ENCODE measurements around the gene GATA6. TPM values are rescaled to one million over a fixed set of nuclear protein-coding genes. Genes with fewer than 3 reads are reported as not detected.
A peak's percentile ranks its signal among the peaks of the same experiment; 100 is the strongest.

Gene GATA6
- total RNA-seq, 1 donor from 2014 or later, result 2.5 TPM

DNA sequence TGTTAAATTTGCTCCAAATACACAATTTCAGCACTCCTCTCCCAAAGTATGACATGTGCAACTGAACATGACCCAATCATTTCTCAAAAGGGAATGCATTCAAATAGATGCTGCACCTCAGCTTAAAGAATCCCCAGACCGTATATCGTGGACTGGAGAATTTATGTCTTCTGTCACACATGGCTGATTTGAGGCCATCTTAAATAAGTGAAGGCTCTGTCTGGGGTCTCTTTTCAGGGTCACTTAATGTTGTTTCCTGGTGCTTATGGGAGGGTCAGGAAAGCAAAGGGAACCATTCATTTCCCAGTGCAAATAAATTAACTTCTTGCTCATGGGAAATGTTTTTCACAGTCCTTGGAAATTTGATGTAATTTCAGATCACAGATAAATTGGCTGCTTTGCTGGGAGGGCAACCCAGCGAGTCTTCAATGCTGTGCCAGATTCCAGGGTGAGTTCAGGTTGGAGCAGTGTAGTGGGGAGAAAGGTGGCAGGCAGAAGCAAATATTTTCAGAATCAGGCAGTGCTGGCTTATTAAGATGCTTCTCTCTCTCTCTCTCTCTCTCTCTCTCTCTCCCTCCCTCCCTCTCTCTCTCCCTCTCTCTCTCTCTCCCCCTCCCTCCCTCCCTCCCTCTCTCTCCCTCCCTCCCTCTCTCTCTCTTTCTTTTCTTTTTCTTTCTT is 34.3 kb downstream of the GATA6 start:
- Histone ChIP-seq H3K36me3 (ENCODE audit: control insufficient read depth, insufficient read depth, low read length) (no peaks in the 10 kb centered on the region), H3K27me3 (ENCODE audit: control insufficient read depth, insufficient read depth, low read length) (peaks cover 3% of the 10 kb centered on the region), H3K4me3 (ENCODE audit: low read depth, low read length) (no peak overlapping the region)
- TF ChIP-seq, protein P1, sequence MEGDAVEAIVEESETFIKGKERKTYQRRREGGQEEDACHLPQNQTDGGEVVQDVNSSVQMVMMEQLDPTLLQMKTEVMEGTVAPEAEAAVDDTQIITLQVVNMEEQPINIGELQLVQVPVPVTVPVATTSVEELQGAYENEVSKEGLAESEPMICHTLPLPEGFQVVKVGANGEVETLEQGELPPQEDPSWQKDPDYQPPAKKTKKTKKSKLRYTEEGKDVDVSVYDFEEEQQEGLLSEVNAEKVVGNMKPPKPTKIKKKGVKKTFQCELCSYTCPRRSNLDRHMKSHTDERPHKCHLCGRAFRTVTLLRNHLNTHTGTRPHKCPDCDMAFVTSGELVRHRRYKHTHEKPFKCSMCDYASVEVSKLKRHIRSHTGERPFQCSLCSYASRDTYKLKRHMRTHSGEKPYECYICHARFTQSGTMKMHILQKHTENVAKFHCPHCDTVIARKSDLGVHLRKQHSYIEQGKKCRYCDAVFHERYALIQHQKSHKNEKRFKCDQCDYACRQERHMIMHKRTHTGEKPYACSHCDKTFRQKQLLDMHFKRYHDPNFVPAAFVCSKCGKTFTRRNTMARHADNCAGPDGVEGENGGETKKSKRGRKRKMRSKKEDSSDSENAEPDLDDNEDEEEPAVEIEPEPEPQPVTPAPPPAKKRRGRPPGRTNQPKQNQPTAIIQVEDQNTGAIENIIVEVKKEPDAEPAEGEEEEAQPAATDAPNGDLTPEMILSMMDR (IDR thresholded peaks at IDR 0.05; ENCODE audit: insufficient read depth, low read length, poor library complexity, severe bottlenecking), result no peak
- no peak for DNase-seq (ENCODE audit: low read depth)

DNA sequence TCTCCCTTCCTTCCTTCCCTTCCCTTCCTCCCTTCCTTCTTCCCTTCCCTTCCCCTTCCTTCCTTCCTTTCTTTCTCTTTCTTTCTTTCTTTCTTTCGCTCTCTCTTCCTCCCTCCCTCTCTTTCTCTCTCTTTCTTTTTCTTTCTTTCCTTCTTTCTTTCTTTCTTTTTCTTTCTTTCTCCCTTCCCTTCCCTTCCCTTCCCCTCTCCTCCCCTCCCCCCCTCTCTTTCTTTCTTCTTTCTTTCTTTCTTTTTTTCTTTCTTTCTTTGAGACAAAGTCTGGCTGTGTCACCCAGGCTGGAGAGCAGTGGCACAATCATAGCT is 34.8 kb downstream of the GATA6 start:
- Histone ChIP-seq H3K27me3 (ENCODE audit: control insufficient read depth, insufficient read depth, low read length) (peaks cover 3% of the 10 kb centered on the region), H3K4me3 (ENCODE audit: low read depth, low read length) (no peak overlapping the region), H3K36me3 (ENCODE audit: control insufficient read depth, insufficient read depth, low read length) (no peaks in the 10 kb centered on the region)
- TF ChIP-seq, protein P1 (IDR thresholded peaks at IDR 0.05; ENCODE audit: insufficient read depth, low read length, poor library complexity, severe bottlenecking), result no peak
- no peak for DNase-seq (ENCODE audit: low read depth)

DNA sequence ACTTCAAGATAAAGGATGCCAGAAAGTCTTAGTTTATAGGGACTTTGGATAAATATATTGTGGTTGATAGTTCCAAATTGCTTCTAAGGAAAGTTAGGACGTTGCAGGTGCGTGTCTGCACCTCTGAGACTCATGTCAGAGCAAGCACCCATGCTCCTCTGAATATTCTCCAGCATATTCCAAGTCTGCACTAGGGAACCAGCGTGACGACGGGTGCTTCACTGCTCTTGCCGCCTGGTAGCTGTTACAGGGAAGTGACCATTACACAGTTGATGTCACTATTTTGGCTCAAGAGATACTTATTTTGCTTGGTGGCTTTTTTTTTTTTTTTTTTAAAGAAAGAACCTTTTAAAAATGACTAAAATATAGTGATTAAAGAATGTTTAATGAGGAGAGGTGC is 35.6 kb downstream of the GATA6 start:
- TF ChIP-seq, protein P1 (IDR thresholded peaks at IDR 0.05; ENCODE audit: insufficient read depth, low read length, poor library complexity, severe bottlenecking), result no peak
- peaks cover 3% of the 10 kb centered on the region for H3K27me3 ChIP-seq (ENCODE audit: control insufficient read depth, insufficient read depth, low read length)
- DNase-seq (ENCODE audit: low read depth), result no peak
- H3K4me3 ChIP-seq (ENCODE audit: low read depth, low read length), result no peak overlapping the region
- no peaks in the 10 kb centered on the region for H3K36me3 ChIP-seq (ENCODE audit: control insufficient read depth, insufficient read depth, low read length)

DNA sequence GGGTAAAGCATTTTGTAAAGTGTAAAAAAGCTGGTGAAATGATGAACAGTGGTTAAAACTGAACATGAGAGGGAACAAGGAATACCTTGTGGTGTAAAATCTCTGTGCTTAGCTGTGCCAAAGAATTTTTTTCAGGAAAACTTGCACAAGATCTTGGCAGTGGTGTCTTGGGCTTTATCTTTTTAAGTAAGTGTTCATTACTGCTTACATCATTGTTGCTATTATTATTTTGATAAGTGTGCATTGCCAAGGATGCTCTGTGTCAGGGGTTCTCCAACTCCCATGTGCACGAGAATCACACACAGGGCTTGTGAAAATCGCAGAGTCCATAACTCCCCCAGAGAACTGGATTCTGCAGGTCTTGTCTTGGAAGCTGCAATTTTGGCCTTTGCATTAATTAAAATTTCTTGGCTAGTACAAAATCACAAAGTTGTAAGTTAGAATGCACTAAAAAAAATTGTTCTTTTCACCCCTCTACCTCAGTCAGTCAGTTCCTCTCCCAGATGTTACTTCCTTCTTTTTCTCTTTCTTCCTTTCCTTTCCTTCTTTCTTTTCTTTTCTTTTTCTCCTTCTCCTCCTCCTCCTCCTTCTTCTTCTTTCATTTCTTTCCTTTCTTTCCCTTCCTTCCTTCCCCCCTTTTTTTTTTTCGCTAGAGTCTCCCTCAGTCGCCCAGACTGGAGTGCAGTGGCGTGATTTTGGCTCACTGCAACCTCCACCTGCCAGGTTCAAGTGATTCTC is 37.8 kb downstream of the GATA6 start:
- Histone ChIP-seq H3K36me3 (ENCODE audit: control insufficient read depth, insufficient read depth, low read length) (no peaks in the 10 kb centered on the region), H3K27me3 (ENCODE audit: control insufficient read depth, insufficient read depth, low read length) (no peaks in the 10 kb centered on the region), H3K4me3 (ENCODE audit: low read depth, low read length) (no peak overlapping the region)
- DNase-seq (ENCODE audit: low read depth), result no peak
- TF ChIP-seq, protein P1 (IDR thresholded peaks at IDR 0.05; ENCODE audit: insufficient read depth, low read length, poor library complexity, severe bottlenecking), result no peak

DNA sequence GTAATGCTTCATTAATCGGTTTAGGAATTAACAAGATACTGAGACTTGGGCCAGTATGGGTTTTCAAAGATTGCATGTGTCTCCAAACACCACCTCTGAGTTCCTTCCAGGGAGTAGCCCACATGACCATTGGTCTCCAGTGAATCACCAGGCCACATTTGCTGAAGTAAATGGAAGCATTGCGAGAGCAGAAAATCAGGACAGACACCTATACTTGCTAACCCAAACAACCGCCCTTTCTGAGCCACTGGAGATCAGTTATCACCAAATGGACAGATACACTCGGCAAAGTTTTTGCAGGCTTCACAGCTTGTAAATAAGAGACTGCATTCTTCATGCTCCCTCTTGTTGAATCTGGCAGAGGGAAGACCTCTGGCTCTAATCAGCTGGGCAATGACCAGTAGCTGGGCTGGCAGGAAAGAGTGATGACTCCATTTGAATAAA is 40.9 kb downstream of the GATA6 start:
- TF ChIP-seq, protein P1 (IDR thresholded peaks at IDR 0.05; ENCODE audit: insufficient read depth, low read length, poor library complexity, severe bottlenecking), result no peak
- H3K36me3 ChIP-seq (ENCODE audit: control insufficient read depth, insufficient read depth, low read length), result no peaks in the 10 kb centered on the region
- no peak overlapping the region for H3K4me3 ChIP-seq (ENCODE audit: low read depth, low read length)
- peak; percentile 94 for DNase-seq (ENCODE audit: low read depth)
- H3K27me3 ChIP-seq (ENCODE audit: control insufficient read depth, insufficient read depth, low read length), result no peaks in the 10 kb centered on the region

Measured in kidney epithelial cell (primary cell).